GM11168 (cell line): ENCODE data around the gene SCYL2.
"Not testable (repeated sequence)": the region's sequence is repeated elsewhere in the genome, so short reads cannot be mapped to it uniquely, and the experiment has no call there.

Experiments used
- in situ Hi-C: fragments of 300-500 bp; cut with MboI; formaldehyde crosslinking; loops from one replicate; pipeline ENCODE4 v1.12.0; 2022; ENCODE audit warnings: low sequenced_read_pairs; ENCODE audit not compliant: unreplicated experiment

SCYL2 gene

GRCh38 chr12:100308138-100308537 lies 41.2 kb downstream of the SCYL2 start:
- in situ Hi-C loops: not testable (repeated sequence)

- in situ Hi-C loops: no loop called here
Observed at GRCh38 chr12:100311317-100311716, 44.3 kb downstream of the SCYL2 start.

- in situ Hi-C loops: no loop called here
Observed at GRCh38 chr12:100317371-100317770, 50.4 kb downstream of the SCYL2 start.

- in situ Hi-C loops: no loop called here
Observed at GRCh38 chr12:100324498-100324897, 57.5 kb downstream of the SCYL2 start.

- in situ Hi-C loops: no loop called here
Observed at GRCh38 chr12:100326208-100326607, 59.2 kb downstream of the SCYL2 start.

GRCh38 chr12:100329800-100330199 lies 62.8 kb downstream of the SCYL2 start:
- in situ Hi-C loops: no loop called here

- in situ Hi-C loops: no loop called here
Observed at GRCh38 chr12:100331871-100332270, 64.9 kb downstream of the SCYL2 start.

- in situ Hi-C loops: no loop called here
Observed at GRCh38 chr12:100332852-100333251, 65.9 kb downstream of the SCYL2 start.

GRCh38 chr12:100337299-100337698 lies 70.3 kb downstream of the SCYL2 start:
- in situ Hi-C loops: no loop called here

GRCh38 chr12:100337727-100338126 lies 70.8 kb downstream of the SCYL2 start:
- in situ Hi-C loops: no loop called here

GRCh38 chr12:100339071-100339470 lies 72.1 kb downstream of the SCYL2 start:
- in situ Hi-C loops: no loop called here

GRCh38 chr12:100342897-100343296 lies 75.9 kb downstream of the SCYL2 start:
- in situ Hi-C loops: not testable (repeated sequence)

- in situ Hi-C loops: not testable (repeated sequence)
Observed at GRCh38 chr12:100344351-100344750, 77.4 kb downstream of the SCYL2 start.

- in situ Hi-C loops: no loop called here
Observed at GRCh38 chr12:100345020-100345767, 78.2 kb downstream of the SCYL2 start.

GRCh38 chr12:100346660-100347059 lies 79.7 kb downstream of the SCYL2 start:
- in situ Hi-C loops: no loop called here

GRCh38 chr12:100348657-100349454 lies 81.9 kb downstream of the SCYL2 start:
- in situ Hi-C loops: no loop called here

- in situ Hi-C loops: no loop called here
Observed at GRCh38 chr12:100356644-100357223, 89.8 kb downstream of the SCYL2 start, which contains the start of gene SLC17A8. Gene SLC17A8, plus strand, starts transcription at chr12:100357074. Its CDS starts 318 bp downstream, at chr12:100357392.

GRCh38 chr12:100359248-100359647 lies 92.3 kb downstream of the SCYL2 start:
- in situ Hi-C loops: no loop called here

GRCh38 chr12:100359822-100360221 lies 92.8 kb downstream of the SCYL2 start:
- in situ Hi-C loops: no loop called here

GRCh38 chr12:100360450-100360849 lies 93.5 kb downstream of the SCYL2 start:
- in situ Hi-C loops: no loop called here

GRCh38 chr12:100364324-100364723 lies 97.3 kb downstream of the SCYL2 start:
- in situ Hi-C loops: no loop called here
